Measurements from ENCODE around the gene HOXB6.

The HOXB6 gene

DNA sequence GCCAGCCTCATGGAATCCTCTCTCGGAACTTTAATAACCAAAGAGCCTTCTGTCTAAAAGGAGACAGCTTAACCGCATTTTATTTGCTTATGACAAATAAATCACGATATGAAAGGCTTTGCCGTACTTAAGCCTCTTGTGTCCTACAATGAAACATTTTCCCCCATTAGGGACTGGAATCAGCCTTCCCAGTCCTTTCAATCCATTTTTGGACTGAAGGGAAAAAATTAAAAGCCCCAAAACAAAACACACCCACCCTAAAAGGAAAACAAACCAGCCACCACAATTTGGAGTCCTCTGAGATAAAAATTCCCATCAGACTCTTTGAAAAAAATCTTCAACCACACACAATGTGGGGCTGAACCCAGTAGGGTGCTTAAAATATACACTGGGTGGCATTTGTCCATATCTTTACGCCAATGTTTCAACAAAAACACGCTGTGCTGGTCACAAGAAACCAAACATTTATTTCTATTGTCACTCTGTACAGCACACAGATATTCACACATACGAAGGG, 29.7 kb downstream of the HOXB6 start:
- no peak for DNase-seq (ENCODE audit: low read depth)
- TF ChIP-seq, protein P1, sequence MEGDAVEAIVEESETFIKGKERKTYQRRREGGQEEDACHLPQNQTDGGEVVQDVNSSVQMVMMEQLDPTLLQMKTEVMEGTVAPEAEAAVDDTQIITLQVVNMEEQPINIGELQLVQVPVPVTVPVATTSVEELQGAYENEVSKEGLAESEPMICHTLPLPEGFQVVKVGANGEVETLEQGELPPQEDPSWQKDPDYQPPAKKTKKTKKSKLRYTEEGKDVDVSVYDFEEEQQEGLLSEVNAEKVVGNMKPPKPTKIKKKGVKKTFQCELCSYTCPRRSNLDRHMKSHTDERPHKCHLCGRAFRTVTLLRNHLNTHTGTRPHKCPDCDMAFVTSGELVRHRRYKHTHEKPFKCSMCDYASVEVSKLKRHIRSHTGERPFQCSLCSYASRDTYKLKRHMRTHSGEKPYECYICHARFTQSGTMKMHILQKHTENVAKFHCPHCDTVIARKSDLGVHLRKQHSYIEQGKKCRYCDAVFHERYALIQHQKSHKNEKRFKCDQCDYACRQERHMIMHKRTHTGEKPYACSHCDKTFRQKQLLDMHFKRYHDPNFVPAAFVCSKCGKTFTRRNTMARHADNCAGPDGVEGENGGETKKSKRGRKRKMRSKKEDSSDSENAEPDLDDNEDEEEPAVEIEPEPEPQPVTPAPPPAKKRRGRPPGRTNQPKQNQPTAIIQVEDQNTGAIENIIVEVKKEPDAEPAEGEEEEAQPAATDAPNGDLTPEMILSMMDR (IDR thresholded peaks at IDR 0.05; ENCODE audit: low read length, missing control alignments) = no peak
- no peak overlapping the region for H3K4me3 ChIP-seq (replicated peaks; ENCODE audit: low read depth, low read length)

DNA sequence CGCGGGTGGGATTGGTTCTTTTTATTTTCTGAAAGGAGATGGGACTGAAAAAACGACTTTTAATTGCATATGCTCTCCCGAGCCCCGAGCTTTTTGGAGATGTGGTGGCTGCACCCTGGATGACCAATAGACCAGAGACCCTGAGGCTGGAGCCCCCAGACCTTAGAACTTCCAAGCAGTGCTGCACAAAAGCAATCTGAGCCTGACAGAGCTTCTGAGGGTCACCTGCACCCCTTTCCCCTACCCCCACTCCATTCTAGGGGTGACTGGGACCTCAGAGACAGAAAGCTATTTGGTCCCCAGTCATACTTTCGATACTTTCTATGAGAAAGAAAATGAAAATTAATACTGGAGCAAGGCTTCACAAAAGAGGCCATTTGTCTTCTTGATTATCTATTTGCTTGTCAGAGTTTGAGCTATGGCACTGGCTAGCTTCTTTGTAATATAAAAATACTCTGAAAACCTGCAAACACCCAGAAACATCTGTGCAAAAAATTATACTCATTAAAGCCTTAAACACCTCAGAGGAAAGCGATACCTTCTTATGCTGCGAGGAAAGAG, 30.2 kb downstream of the HOXB6 start:
- TF ChIP-seq, protein P1 (IDR thresholded peaks at IDR 0.05; ENCODE audit: low read length, missing control alignments) = no peak
- H3K4me3 ChIP-seq (replicated peaks; ENCODE audit: low read depth, low read length) = no peak overlapping the region
- no peak for DNase-seq (ENCODE audit: low read depth)

DNA sequence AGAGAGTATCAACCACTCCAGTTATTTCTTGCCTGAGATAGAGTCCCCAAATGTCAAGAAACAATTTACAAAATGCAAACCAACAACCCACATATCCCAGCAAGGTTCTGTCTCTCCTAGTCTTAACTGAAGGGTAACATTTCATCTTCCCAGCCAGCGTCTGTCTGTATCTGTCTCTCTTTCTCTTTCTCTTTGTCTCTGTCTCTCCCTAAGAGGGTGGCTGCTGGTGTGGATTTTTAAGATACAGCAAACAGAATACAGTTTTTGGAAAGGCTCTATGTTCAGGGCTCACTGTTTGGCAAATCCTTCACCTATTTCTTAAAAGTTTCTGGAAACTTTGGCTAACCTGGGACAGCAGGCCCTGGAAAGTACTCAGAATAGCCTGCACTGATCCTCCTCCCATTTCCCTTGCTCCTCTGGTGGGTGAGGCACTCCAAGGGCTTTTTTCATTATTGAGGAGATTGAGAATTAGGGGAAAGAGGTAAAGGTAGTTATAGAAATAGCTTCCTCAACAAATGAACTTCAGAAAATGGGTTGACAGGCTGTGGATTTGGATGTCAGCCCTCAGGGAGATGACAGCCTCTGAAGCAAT, 32.9 kb downstream of the HOXB6 start:
- DNase-seq (ENCODE audit: low read depth) = no peak
- TF ChIP-seq, protein P1 (IDR thresholded peaks at IDR 0.05; ENCODE audit: low read length, missing control alignments) = no peak
- H3K4me3 ChIP-seq (replicated peaks; ENCODE audit: low read depth, low read length) = no peak overlapping the region

- no peak overlapping the region for H3K4me3 ChIP-seq (replicated peaks; ENCODE audit: low read depth, low read length)
- TF ChIP-seq, protein P1 (IDR thresholded peaks at IDR 0.05; ENCODE audit: low read length, missing control alignments) = no peak
- no peak for DNase-seq (ENCODE audit: low read depth)
Measured at GRCh38 chr17:48571024-48571818, 33.6 kb downstream of the HOXB6 start.

DNA sequence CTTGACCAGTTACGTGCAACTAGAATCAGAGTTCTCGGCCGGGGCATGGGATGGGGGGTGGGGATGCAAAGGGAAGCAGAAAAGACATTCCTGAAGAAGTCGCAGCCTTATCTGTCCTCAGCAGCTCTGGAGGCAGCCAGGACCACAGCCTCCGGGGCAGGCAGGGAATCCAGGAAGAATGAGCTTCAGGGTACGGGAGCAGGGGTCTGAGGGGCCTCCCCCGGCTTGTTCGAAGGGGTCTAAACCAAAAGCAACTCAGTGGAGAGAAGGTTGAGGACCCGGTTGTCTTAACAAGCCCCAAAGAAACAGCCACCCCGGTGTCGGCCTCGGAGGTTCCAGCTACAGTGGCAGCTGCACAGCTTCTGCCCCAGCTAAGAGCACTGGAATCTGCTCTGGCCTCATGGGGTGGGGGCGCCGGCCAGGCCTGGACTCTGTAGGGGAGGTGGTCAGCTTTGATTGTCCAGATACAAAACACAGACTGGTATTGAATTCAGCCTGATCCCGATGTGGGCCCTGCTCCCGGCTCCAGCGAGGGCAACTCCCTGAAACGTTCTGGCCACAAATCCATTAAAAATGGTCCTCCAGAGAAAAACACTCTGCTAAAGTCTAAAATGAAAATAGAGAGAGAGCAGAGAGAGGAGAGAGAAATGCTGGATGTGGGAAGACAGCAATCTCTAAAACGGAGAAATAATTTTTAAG, 34.3 kb downstream of the HOXB6 start:
- DNase-seq (ENCODE audit: low read depth) = no peak
- no peak overlapping the region for H3K4me3 ChIP-seq (replicated peaks; ENCODE audit: low read depth, low read length)
- TF ChIP-seq, protein P1 (IDR thresholded peaks at IDR 0.05; ENCODE audit: low read length, missing control alignments) = no peak

DNA sequence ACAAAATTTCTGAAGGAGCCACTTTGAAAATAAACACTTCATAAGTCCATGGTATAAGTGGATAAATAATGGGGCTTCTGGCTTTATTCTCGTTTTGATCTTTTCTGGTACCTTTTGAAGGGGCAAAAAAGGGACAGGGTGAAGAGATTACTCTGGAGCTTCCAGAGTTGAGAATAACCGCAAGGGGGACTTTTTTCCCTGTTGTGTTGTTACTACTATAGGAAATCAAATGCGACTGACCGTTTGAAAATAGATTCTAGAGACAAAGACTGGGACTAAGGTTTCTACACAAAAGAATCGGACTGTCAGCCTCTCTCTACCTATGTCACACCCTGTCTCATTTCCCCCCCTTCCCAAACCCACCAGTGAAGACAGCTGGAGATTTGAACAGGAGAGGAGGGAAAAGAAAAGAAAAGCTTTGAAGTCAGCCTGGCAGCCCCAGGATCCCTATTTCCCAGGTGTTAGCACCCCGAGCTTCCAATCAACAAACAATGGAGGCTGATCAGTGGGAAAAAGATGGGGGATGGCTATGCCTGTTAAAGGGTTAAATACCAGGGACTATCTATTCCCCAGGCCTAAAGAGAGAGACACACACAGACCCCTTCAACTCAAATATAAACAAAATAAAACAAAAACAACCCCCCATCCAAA, 35.0 kb downstream of the HOXB6 start:
- H3K4me3 ChIP-seq (replicated peaks; ENCODE audit: low read depth, low read length) = no peak overlapping the region
- no peak for DNase-seq (ENCODE audit: low read depth)
- TF ChIP-seq, protein P1 (IDR thresholded peaks at IDR 0.05; ENCODE audit: low read length, missing control alignments) = no peak

All from fibroblast of pulmonary artery (primary cell).